ENCODE measurements around the gene COG5. TPM values are rescaled to one million over a fixed set of nuclear protein-coding genes. Genes with fewer than 3 reads are reported as not detected.
A peak's percentile ranks its signal among the peaks of the same experiment; 100 is the strongest.

The COG5 gene
- total and polyA plus RNA-seq, 5 experiments from 2014 or later = 24.3 to 64.6 (median 30.9) TPM

DNA sequence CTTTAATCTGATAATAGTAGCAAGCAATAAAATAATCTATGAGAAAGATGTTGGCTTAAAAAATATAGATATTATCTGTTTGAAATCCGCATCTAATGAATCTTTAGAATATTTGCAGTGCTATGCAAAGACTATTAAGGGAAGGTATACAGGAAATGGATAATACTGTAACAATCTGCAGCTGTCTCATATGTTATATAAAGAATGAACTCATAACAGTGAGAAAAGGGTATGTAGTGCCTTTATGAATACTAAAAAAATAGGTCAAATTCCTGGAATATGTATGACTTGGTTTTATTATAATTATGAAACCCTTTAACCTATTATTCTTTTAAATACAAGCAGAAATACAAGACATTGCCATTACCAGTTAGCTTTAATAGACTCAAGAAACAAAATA is 198.9 kb downstream of the COG5 start:
- peaks cover 19 to 61% (median 43%) of the 10 kb centered on the region in 3 donors for H3K36me3 Mint-ChIP-seq
- H3K27me3 Mint-ChIP-seq = no peaks in the 10 kb centered on the region
- ATAC-seq (no peak), DNase-seq (no peak)
- no peak overlapping the region for H3K27ac Mint-ChIP-seq
- POLR2A ChIA-PET = no interaction called here
- no peaks in the 10 kb centered on the region for H3K4me1 Mint-ChIP-seq
- peaks cover 0 to 5% (median under 1%) of the 10 kb centered on the region in 9 donors for H3K9me3 Mint-ChIP-seq
- H3K4me3 Mint-ChIP-seq = no peak overlapping the region

DNA sequence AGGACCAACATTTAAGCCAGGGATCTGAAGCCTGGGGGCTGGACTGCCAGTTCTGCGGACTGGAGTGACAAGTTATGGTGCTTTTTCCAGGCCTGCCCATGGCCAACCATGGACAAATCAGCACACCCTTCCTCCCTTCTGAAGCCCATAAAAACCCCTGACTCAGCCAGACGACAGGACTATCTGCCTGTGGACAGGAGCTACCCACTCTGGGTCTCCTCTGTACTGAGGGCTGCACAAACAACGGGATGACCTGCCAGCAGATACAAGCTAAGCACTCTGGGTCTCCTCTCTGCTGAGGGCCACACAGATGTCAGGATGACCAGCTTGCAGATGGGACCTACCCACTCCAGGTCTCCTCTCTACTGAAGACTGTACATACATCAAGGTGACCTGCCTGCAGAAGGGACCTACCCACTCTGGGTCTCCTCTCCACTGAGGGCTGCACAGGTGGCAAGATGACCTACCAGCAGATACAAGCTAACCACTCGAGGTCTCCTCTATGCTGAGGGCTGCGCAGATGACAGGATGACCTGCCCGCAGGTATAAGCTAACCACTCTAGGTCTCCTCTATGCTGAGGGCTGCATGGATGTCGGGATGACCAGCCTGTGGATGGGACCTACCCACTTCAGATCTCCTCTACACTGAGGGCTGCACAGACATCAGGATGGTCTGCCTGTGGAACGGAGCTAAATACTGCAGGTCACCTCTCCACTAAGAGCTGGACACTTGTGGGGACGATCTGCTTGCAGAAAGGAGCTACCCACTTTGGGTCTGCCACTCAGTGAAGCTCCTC is 204.0 kb downstream of the COG5 start:
- no peak for ATAC-seq
- Mint-ChIP-seq H3K4me3 (no peak overlapping the region), H3K27me3 (no peaks in the 10 kb centered on the region), H3K9me3 (peaks cover 0 to 5% (median 0%) of the 10 kb centered on the region in 9 donors), H3K27ac (no peak overlapping the region), H3K36me3 (peaks cover 28 to 55% (median 54%) of the 10 kb centered on the region in 3 donors), H3K4me1 (peaks cover 0 to 1% (median 0%) of the 10 kb centered on the region in 4 donors)
- POLR2A ChIA-PET = interaction anchor here (0.7 kb wide), 1 partner anchor 11 kb away, joined by 3 read pairs; no protein-coding TSS in a partner anchor
- peak in 1 of 10 donors; percentile 58 for DNase-seq

DNA sequence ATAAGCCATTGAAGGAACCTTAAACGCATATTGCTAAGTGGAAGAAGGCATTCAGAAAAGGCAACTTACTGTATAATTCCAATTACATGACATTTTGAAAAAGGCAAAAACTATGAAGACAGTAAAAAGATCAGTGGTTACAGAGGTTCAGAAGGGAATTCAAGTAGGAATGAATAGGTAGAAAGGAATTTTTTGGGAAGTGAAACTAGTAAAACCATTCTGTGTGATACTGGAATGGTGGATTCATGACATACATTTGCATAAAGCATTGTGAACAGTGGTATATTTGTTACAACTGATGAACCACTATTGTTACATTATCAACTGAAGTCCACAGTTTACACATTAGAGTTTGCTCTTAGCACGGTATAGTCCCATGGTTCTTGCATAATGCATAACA is 208.1 kb downstream of the COG5 start:
- Mint-ChIP-seq H3K4me3 (no peak overlapping the region), H3K27ac (no peak overlapping the region), H3K4me1 (peaks cover 0 to 1% (median 0%) of the 10 kb centered on the region in 4 donors), H3K9me3 (peaks cover 0 to 4% (median 0%) of the 10 kb centered on the region in 9 donors), H3K36me3 (peaks cover 18 to 51% (median 49%) of the 10 kb centered on the region in 3 donors), H3K27me3 (no peaks in the 10 kb centered on the region)
- ATAC-seq (no peak), DNase-seq (no peak)
- POLR2A ChIA-PET = no interaction called here

DNA sequence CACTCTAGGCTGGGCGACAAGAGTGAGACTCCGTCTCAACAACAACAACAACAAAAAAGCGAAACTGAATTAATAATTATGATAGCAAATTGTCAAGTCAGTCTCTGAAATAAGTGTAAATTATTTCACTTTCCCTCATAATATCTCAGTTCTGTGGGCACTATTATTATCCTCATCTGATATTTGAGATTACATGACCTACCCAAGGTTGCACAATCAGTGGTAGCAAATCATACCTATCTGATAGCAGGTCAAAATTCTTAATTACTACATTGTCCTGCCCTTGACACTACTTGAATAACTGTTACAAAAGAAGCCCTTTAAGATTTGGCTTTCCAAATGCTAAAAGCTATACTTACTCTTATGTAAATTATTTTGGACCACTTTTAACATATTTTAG is 209.1 kb downstream of the COG5 start:
- no peak overlapping the region for H3K27ac Mint-ChIP-seq
- H3K9me3 Mint-ChIP-seq = peaks cover 0 to 2% (median 0%) of the 10 kb centered on the region in 9 donors
- no peaks in the 10 kb centered on the region for H3K27me3 Mint-ChIP-seq
- H3K4me3 Mint-ChIP-seq = no peak overlapping the region
- H3K4me1 Mint-ChIP-seq = peaks cover 0 to 3% (median 0%) of the 10 kb centered on the region in 4 donors
- DNase-seq (no peak), ATAC-seq (no peak)
- H3K36me3 Mint-ChIP-seq = peaks cover 12 to 43% (median 43%) of the 10 kb centered on the region in 3 donors
- POLR2A ChIA-PET = no interaction called here

DNA sequence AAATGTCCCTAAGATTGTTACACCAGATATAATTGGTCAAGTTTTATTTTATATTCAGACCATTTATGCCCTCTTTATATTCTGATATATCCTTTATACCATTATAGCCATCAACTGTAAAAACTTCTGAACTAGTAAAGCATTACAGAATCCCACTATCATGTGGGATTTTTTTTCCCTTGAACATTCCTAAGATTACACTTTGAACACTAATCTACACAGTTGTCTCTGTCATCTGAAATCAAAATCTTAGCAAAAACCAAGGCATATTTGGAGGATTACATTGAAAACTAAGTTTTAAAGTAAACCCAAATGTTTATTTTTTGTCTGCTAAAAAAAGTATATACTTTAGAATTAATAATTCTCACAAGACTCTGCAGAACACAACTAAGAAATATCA is 210.0 kb downstream of the COG5 start:
- no peak for ATAC-seq
- POLR2A ChIA-PET = no interaction called here

DNA sequence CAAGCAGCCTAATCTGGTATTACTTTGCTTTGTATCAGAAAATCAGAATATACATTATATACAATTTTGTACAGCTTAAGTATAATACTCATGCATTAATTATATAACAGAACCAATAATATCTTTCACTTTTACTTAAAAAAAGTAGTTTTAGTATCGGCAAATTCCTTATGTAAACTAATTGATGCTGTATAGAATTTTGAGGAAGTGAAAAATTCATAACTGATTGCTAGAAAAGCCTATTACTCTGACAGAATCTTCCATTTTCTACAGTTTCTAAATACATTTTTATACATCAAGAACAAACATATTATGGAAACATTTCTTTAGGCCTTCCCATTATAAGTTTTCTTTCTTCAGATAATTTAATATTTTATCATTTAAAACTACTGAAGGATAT is 217.8 kb downstream of the COG5 start:
- Mint-ChIP-seq H3K36me3 (peaks cover under 1 to 46% (median 25%) of the 10 kb centered on the region in 3 donors), H3K27me3 (no peaks in the 10 kb centered on the region), H3K4me1 (peaks cover 0 to 6% (median 2%) of the 10 kb centered on the region in 4 donors), H3K9me3 (peaks cover 0 to 14% (median 7%) of the 10 kb centered on the region in 9 donors), H3K4me3 (no peak overlapping the region), H3K27ac (no peak overlapping the region)
- POLR2A ChIA-PET = no interaction called here
- DNase-seq (no peak), ATAC-seq (no peak)

More for the DNA sequence above, 210.0 kb downstream of the COG5 start:
- no peak for DNase-seq
- Mint-ChIP-seq H3K27ac (no peak overlapping the region), H3K27me3 (no peaks in the 10 kb centered on the region), H3K4me1 (peaks cover 0 to 3% (median 0%) of the 10 kb centered on the region in 4 donors), H3K36me3 (peaks cover 12 to 40% (median 34%) of the 10 kb centered on the region in 3 donors), H3K9me3 (peaks cover 0 to 2% (median 0%) of the 10 kb centered on the region in 9 donors), H3K4me3 (no peak overlapping the region)

DNA sequence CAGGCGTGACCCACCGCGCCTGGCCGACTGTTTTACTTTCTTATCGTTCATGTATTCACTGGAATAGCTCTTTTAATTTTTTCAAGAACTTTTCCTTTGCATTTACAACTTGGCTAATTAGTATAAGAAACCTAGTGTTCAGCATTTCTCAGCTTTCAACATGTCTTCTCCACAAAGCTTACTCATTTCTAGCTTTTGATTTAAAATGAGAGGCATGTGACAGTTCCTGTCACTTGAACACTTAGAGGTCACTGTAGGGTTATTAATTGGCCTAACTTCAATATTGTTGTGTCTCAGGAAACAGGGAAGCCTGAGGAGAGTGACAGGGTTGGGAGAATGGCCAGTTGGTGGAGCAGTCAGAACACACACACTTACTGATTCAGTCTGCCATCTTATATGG is 218.9 kb downstream of the COG5 start:
- POLR2A ChIA-PET = no interaction called here
- H3K27me3 Mint-ChIP-seq = no peaks in the 10 kb centered on the region

DNA sequence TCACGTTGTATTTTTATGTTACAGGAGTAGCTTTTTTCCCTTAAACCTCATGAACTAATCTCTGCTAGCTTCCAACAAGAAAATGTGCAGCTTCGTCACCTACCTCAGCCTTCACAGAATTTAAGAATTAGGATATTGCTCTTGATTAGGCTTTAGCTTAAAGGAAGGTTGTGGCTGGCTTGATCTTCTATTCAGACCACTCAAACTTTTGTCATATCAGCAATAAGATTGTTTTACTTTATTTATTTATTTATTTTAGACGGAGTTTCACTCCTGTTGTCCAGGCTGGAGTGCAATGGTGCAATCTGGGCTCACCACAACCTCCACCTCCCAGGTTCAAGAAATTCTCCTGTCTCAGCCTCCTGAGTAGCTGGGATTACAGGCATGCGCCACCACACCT is 219.4 kb downstream of the COG5 start:
- no peak overlapping the region for H3K4me3 Mint-ChIP-seq
- H3K4me1 Mint-ChIP-seq = peaks cover 0 to 16% (median 4%) of the 10 kb centered on the region in 4 donors
- no peak for ATAC-seq
- POLR2A ChIA-PET = no interaction called here
- no peak for DNase-seq
- peaks cover 0 to 14% (median 7%) of the 10 kb centered on the region in 9 donors for H3K9me3 Mint-ChIP-seq
- H3K27ac Mint-ChIP-seq = no peak overlapping the region
- H3K36me3 Mint-ChIP-seq = peaks cover 5 to 43% (median 19%) of the 10 kb centered on the region in 3 donors
- H3K27me3 Mint-ChIP-seq = no peaks in the 10 kb centered on the region

More for the DNA sequence above, 218.9 kb downstream of the COG5 start:
- Mint-ChIP-seq H3K27ac (no peak overlapping the region), H3K4me1 (peaks cover 0 to 16% (median 4%) of the 10 kb centered on the region in 4 donors), H3K4me3 (no peak overlapping the region), H3K9me3 (peaks cover 0 to 14% (median 7%) of the 10 kb centered on the region in 9 donors), H3K36me3 (peaks cover 5 to 47% (median 19%) of the 10 kb centered on the region in 3 donors)
- ATAC-seq = no peak
- no peak for DNase-seq

DNA sequence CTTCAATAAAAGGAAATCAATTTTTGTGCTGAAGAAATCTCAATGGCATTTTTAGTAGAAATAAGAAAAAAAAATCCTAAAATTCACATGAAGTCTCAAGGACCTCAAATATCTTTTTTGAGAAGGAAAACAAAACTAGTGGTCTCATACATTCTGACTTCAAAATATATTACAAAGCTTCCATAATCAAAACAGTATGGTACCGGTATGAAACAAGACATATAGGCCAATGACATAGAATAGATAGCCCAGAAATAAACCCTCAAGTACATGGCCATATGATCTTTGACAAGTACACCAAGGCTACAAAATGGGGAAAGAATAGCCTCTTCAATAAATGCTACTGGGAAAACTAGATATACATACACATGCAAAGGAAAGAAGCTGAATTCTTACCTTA is 225.6 kb downstream of the COG5 start:
- peaks cover 7 to 20% (median 15%) of the 10 kb centered on the region in 4 donors for H3K4me1 Mint-ChIP-seq
- no peak for DNase-seq
- H3K4me3 Mint-ChIP-seq = no peak overlapping the region
- no peak for ATAC-seq
- POLR2A ChIA-PET = no interaction called here
- H3K27ac Mint-ChIP-seq = no peak overlapping the region
- H3K36me3 Mint-ChIP-seq = peaks cover 11 to 30% (median 17%) of the 10 kb centered on the region in 3 donors
- peaks cover 0 to 11% (median 4%) of the 10 kb centered on the region in 9 donors for H3K9me3 Mint-ChIP-seq
- H3K27me3 Mint-ChIP-seq = no peaks in the 10 kb centered on the region

DNA sequence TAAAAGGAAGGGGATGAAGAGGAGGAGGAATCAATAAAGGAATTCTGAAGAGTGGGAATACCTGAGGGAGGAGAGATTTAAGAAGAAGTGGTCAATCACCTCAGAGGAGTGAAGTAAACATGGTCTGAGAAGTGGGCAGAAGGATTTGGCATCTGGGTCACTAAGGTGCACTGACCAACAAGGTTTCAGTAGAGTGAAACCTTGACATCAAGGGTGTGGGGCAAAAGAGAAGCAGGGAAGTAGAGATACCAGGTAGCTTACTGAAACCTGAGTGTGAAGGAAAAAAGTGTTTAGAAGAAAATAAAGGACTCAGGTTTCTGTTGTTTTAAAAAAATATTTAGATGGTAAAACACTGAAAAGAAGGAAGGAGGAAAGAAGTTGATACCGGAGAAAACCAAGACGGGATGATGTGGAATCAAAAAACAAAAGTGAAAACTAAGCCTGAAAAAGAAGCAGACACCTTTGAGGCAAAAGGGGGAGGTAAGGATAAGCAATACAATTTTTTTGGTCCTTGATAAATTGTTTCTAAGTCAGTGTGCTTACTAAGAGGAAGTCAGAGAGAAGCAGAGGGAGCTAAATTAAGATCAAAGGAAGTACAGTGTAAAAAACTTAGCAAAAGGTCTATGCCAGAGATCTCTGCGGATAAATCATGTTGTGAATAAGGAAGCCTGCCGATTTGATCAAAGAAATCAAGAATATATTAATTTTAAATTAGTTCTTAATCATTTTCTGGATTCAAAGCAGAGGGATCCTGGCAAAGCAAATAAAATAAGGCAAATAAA is 231.0 kb downstream of the COG5 start:
- H3K27ac Mint-ChIP-seq = peak overlapping the region in 5 of 10 donors; percentile 19 to 58 (median 39)
- POLR2A ChIA-PET = no interaction called here

DNA sequence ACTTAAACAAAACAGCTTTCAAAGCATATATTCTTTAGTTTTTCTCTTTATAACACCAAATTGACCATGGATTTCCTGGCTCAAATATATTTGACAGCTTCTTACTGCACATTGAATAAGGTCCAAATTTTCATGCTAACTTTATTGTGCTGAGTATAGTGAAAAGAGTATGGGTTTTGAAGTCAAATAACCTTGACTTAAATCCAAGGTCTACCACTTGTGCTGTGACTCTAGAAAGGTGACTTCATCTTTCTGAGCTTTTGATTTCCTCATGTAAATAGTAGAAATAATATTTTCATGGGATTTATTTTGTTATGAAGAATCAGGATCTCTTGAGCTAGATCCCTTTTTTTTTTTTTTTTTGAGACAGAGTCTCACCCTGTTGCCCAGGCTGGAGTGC is 233.2 kb downstream of the COG5 start:
- Mint-ChIP-seq H3K4me3 (no peak overlapping the region), H3K27ac (no peak overlapping the region), H3K27me3 (no peaks in the 10 kb centered on the region), H3K9me3 (no peaks in the 10 kb centered on the region), H3K4me1 (peaks cover 13 to 25% (median 15%) of the 10 kb centered on the region in 4 donors), H3K36me3 (peaks cover 0 to 22% (median 13%) of the 10 kb centered on the region in 3 donors)
- DNase-seq (no peak), ATAC-seq (no peak)
- POLR2A ChIA-PET = interaction anchor here (0.7 kb wide), 1 partner anchor 230 kb away, joined by 5 read pairs; no protein-coding TSS in a partner anchor

More for the DNA sequence above, 231.0 kb downstream of the COG5 start:
- Mint-ChIP-seq H3K4me3 (peak overlapping the region in 7 of 10 donors; percentile 6 to 41 (median 25)), H3K4me1 (peaks cover 14 to 25% (median 15%) of the 10 kb centered on the region in 4 donors), H3K27me3 (no peaks in the 10 kb centered on the region), H3K9me3 (peaks cover 0 to 5% (median 0%) of the 10 kb centered on the region in 9 donors), H3K36me3 (peaks cover 6 to 16% (median 12%) of the 10 kb centered on the region in 3 donors)
- ATAC-seq (peak in 1 of 2 donors; percentile 51), DNase-seq (peak in 1 of 10 donors; percentile 14)

DNA sequence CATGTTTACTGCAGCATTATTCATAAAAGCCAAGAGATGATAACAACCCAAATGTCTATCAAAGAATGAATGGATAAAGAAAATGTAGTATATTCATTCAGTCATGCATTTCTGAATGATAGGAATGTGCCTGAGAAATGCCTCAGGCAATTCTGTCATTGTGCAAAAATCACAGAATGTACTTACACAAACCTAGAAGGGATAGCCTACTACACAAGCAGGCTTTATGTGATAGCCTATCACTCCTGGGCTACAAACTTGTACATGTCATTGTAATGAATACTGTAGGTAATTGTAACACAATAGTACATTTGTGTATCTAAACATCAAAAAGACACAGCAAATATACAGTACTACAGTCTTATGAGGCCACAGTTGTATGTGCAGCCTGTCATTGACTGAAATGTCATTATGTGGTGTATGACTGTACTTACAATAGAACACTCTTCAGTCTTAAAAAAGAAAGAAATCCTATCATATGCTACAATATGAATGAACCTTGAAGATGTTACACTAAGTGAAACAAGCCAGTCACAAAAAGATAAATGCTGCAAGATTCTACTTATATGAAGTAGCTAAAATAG is 235.6 kb downstream of the COG5 start:
- POLR2A ChIA-PET = no interaction called here
- Mint-ChIP-seq H3K9me3 (no peaks in the 10 kb centered on the region), H3K36me3 (peaks cover 0 to 30% (median 20%) of the 10 kb centered on the region in 3 donors), H3K27ac (no peak overlapping the region), H3K4me1 (peaks cover 7 to 14% (median 11%) of the 10 kb centered on the region in 4 donors), H3K4me3 (no peak overlapping the region), H3K27me3 (no peaks in the 10 kb centered on the region)
- no peak for DNase-seq
- ATAC-seq = no peak
